Mononuclear cell (primary cell): Measurements from ENCODE around the gene CDH5. TPM values are rescaled to one million over a fixed set of nuclear protein-coding genes. Genes with fewer than 3 reads are reported as not detected.

ENCODE experiments used
- H3K27me3 ChIP-seq: 2 replicates; pipeline ENCODE4 v1.6.0; 2011; ENCODE audit warnings: low read length, control low read depth; ENCODE audit not compliant: insufficient read depth
- H3K4me1 ChIP-seq: 2 replicates; pipeline ENCODE4 v1.5.1; 2011; ENCODE audit warnings: mild to moderate bottlenecking, low read length, control low read depth; ENCODE audit not compliant: insufficient read depth
- H3K4me3 ChIP-seq: 2 replicates; pipeline ENCODE4 v1.5.1; 2011; ENCODE audit warnings: mild to moderate bottlenecking, low read length, moderate library complexity
- H3K9me3 ChIP-seq: 2 replicates; pipeline ENCODE4 v1.5.1; 2011; ENCODE audit warnings: low read depth, mild to moderate bottlenecking, control low read depth, low read length
- total RNA-seq: library from RNA; depleted of rRNA; stranded (reverse); fragments of >200 nt; gene quantifications from one replicate; pipeline ENCODE4 v1.2.3, GENCODE V29; 2012

The CDH5 gene
- total RNA-seq, 1 donor, result 0.42 TPM

DNA sequence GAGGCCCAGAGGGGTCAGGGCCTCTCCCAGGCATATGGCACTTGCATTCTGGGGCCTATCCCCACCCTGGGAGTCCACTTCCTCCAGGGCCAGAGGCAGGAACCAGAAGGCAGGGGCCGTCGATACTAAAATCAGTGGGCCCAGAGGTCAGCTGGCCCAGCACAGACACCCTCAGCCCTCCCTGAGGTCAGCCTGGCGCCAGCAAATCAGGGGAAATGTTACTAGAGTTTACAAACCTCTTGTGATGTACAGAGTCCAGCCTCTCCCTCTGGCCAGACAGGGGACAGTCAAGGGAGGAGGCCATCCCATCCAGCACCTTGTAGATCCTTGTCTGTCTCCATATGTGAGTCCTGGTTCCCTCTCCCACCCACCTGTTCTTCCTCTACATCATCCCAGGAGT, 10.8 kb downstream of the CDH5 start:
- Histone ChIP-seq H3K27me3 (no peaks in the 10 kb centered on the region), H3K4me3 (no peak overlapping the region), H3K9me3 (no peaks in the 10 kb centered on the region), H3K4me1 (peaks cover 13% of the 10 kb centered on the region)

DNA sequence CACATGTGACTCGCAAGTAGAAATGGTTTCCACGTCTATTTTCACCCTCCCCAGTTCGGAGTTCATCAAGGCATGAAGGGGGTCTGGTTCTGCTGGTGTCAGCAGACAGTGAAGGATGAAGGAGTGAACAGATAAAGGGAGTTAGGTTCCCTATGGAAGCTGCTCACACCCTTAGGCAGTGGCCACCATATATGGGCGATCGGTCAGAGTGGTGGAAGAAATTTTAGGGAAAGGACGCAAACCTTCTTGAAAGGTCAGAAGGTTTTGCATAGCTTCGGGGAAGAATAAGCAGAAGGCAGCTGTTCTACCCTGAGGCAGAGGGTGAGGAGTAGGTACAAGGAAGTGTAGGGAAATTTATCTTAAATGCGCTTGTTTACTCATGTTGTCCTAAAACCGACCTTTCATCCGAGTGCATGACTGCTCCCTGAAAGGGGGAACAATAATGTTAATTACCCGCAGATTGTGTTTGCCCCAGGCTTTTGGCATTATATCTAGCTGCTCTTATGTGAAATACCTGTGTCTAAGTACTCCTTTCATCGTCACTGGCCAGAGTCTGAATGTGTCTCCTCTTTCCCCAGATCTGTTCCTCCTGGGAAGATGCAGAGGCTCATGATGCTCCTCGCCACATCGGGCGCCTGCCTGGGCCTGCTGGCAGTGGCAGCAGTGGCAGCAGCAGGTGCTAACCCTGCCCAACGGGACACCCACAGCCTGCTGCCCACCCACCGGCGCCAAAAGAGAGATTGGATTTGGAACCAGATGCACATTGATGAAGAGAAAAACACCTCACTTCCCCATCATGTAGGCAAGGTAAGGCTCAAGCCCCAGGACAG, 12.5 kb downstream of the CDH5 start:
- no peaks in the 10 kb centered on the region for H3K27me3 ChIP-seq
- no peaks in the 10 kb centered on the region for H3K9me3 ChIP-seq
- no peak overlapping the region for H3K4me3 ChIP-seq
- H3K4me1 ChIP-seq, result peaks cover 13% of the 10 kb centered on the region

DNA sequence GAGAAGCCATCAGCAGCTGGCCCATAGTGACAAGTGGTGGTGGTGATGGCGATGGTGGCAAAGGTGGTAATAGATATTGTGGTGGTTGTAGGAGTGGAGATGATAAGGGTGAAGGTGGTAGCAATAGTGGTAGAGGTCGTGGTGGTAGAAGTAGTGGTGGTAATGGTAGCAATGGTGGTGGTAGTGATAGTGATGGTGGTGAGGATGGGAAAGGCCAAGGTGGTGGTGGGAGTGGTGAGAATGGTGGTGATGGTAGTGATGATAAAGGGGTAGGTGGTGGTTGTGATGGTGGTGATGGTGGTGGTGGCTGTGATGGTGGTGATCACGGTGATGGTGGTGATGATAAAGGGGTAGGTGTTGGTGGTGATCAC, 13.1 kb downstream of the CDH5 start:
- no peaks in the 10 kb centered on the region for H3K27me3 ChIP-seq
- no peaks in the 10 kb centered on the region for H3K9me3 ChIP-seq
- peaks cover 13% of the 10 kb centered on the region for H3K4me1 ChIP-seq
- no peak overlapping the region for H3K4me3 ChIP-seq

DNA sequence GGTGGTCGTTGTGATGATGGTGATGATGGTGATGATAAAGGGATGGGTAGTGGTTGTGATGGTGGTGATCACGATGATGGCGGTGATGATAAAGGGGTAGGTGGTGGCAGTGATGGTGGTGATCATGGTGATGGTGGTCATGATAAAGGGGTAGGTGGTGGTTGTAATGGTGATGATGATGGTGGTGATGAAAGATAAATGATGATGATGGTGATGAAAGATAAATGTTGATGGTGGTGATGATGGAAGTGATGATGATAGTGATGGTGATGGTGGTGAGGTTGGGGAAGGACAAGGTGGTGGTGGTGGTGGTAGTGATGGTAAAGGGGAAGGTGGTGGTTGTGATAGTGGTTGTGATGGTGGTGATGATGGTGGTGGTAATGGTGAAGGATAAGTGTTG, 13.9 kb downstream of the CDH5 start:
- Histone ChIP-seq H3K9me3 (no peaks in the 10 kb centered on the region), H3K4me1 (peaks cover 13% of the 10 kb centered on the region), H3K27me3 (no peaks in the 10 kb centered on the region), H3K4me3 (no peak overlapping the region)

DNA sequence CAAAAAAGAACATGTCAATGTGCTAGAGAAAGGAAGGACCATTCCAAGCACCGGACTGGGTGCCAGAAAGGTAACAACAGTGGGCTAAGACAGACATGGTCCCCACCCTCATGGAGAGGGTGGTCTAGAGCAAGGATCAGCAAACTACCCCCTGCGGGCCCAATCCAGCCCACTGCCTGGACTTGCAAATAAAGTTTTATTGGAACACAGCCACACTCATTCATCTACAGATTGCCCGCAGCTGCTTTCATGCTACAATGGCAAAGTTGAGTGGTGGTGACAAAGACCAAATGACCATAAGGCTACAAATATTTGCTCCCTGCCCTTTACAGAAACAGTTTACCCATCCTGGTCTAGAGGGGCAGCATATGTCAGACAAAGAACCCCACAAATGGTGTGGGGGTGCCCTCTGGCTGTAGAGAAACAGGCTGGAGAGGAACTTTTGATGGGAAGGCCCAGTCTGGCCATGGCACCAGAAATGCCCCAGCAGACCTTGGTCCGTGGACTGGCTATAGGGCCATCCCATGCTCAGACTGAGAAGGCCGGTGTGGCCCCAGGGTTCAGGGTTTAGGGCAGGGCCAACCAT, 15.2 kb downstream of the CDH5 start:
- Histone ChIP-seq H3K27me3 (no peaks in the 10 kb centered on the region), H3K4me1 (peaks cover 8% of the 10 kb centered on the region), H3K9me3 (no peaks in the 10 kb centered on the region), H3K4me3 (no peak overlapping the region)

DNA sequence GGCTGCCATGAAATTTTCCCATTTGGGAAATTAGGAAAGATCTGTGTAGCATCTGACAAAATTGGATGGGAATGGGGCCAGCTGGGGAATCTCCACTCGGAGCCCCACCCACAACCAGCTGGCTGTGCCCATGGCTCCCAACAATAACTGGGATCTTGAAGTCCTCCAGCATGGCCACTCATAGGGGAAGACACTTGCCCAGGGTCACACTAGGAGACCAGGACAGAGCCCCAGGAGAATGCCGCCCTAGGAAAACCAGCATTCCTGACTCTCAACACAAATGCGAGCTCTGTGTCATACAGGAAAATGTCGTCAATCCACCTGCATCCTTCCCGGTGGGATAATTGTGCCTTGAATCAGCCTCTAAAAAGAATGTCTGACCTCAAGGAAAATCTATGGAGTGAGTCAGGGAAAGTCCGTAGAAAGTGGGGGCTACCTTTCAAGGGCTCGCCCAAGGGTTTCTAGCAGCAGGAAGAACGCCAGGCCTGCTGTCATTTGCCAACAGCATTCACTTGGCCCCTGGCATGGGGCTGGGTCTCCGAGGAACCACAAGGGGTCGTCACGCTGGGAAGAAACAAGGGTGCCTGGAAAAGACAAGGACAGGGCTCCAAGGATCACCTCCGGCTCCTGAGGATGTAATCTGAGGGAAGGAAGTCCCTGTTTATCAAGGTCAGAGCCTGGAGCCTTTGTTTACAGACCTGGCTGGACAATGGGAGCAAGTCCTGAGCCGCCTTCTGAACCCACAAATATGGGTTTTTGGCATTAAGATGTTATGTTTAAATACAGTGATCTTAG, 15.9 kb downstream of the CDH5 start:
- Histone ChIP-seq H3K4me1 (peaks cover under 1% of the 10 kb centered on the region), H3K4me3 (no peak overlapping the region), H3K27me3 (no peaks in the 10 kb centered on the region), H3K9me3 (no peaks in the 10 kb centered on the region)

DNA sequence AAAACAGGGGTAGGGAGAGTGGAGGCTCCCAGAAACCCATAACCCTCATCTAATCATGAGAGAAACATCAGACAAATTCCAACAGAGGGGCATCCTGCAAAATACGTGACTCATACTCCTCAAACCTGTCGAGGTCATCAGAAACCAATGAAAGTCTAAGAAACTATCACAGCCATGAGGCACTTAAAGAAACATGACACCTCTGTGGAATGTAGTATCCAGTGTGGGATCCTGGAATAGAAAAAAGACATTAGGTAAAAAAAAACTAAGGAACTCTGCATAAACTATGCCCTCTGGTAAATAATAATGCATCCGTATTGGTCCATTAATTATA, 16.4 kb downstream of the CDH5 start:
- Histone ChIP-seq H3K27me3 (no peaks in the 10 kb centered on the region), H3K9me3 (no peaks in the 10 kb centered on the region), H3K4me3 (no peak overlapping the region), H3K4me1 (no peaks in the 10 kb centered on the region)

DNA sequence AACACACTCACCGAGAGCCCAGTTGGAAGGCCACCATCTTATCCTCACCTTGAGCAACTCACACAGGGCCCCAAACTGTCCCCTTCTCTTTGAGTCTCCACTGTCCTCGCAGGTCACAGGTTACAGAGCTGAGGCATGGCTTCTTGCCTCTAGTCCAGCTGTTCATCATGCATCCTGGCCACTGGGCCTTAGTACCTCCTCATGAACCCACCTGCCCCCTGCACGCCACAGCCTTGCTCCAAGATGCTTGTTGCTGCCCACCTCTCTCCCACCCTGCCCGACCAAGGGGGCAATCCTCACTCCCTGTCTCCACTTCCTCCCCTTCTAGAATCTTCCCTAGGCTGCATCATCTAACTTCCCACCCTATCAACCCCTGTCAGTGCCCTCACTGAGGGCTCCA, 17.1 kb downstream of the CDH5 start:
- Histone ChIP-seq H3K4me1 (no peaks in the 10 kb centered on the region), H3K4me3 (no peak overlapping the region), H3K9me3 (no peaks in the 10 kb centered on the region), H3K27me3 (no peaks in the 10 kb centered on the region)

GRCh38 chr16:66385415-66385814, 18.9 kb downstream of the CDH5 start:
- no peaks in the 10 kb centered on the region for H3K9me3 ChIP-seq
- H3K4me3 ChIP-seq, result no peak overlapping the region
- no peaks in the 10 kb centered on the region for H3K4me1 ChIP-seq
- no peaks in the 10 kb centered on the region for H3K27me3 ChIP-seq

DNA sequence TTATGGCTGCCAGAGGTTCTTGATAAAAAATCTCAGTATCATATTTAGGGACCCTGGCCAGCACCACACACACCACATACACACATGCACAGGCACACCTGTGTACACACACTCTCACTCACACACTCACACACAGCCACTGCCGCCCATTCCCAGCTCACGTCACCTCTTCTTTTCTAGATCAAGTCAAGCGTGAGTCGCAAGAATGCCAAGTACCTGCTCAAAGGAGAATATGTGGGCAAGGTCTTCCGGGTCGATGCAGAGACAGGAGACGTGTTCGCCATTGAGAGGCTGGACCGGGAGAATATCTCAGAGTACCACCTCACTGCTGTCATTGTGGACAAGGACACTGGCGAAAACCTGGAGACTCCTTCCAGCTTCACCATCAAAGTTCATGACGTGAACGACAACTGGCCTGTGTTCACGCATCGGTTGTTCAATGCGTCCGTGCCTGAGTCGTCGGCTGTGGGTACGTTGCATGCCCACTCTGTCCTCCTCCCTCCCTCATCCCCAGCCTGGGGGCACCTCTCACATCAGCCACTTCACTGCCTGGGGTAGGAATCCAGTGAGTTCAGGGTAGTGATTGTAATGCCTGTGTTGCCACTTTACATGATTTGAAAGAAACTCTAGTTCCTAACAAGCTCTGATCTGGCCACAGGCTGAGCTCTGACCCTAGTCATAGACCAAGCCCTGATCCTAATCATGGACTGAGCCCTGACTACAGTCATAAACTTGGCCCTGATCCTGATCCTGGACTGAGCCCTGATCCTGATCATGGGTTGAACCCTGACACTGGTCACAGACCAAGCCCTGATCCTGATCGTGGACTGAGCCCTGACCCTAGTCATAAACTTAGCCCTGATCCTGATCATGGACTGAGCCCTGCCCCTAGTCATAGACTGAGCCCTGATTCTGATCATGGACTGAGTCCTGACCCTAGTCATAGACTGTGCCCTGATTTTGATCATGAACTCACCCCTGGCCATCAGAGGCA, 20.4 kb downstream of the CDH5 start:
- no peak overlapping the region for H3K4me3 ChIP-seq
- H3K9me3 ChIP-seq, result no peaks in the 10 kb centered on the region

GRCh38 chr16:66387817-66388332, 21.4 kb downstream of the CDH5 start:
- H3K9me3 ChIP-seq, result no peaks in the 10 kb centered on the region
- no peak overlapping the region for H3K4me3 ChIP-seq
- H3K4me1 ChIP-seq, result no peaks in the 10 kb centered on the region
- H3K27me3 ChIP-seq, result no peaks in the 10 kb centered on the region

More for the DNA sequence above, 20.4 kb downstream of the CDH5 start:
- H3K4me1 ChIP-seq, result no peaks in the 10 kb centered on the region
- no peaks in the 10 kb centered on the region for H3K27me3 ChIP-seq

- no peaks in the 10 kb centered on the region for H3K9me3 ChIP-seq
- no peaks in the 10 kb centered on the region for H3K4me1 ChIP-seq
- no peak overlapping the region for H3K4me3 ChIP-seq
- H3K27me3 ChIP-seq, result no peaks in the 10 kb centered on the region
Measured at GRCh38 chr16:66388350-66389139, 22.1 kb downstream of the CDH5 start.

- Histone ChIP-seq H3K9me3 (no peaks in the 10 kb centered on the region), H3K4me3 (no peak overlapping the region), H3K27me3 (no peaks in the 10 kb centered on the region), H3K4me1 (no peaks in the 10 kb centered on the region)
Measured at GRCh38 chr16:66389256-66390176, 23.0 kb downstream of the CDH5 start.
